ENCODE results near the gene PLA1A.

The PLA1A gene

GRCh38 chr3:119639494-119640350 is 42.0 kb downstream of the PLA1A start:
- DNase-seq, result no peak

GRCh38 chr3:119641416-119641815 is 43.7 kb downstream of the PLA1A start:
- no peak for DNase-seq

- DNase-seq, result no peak
Observed at GRCh38 chr3:119642746-119643473, 45.2 kb downstream of the PLA1A start.

- no peak for DNase-seq
Observed at GRCh38 chr3:119643528-119643927, 45.8 kb downstream of the PLA1A start.

- DNase-seq, result no peak
Observed at GRCh38 chr3:119644481-119644880, 46.8 kb downstream of the PLA1A start.

GRCh38 chr3:119645813-119646212 is 48.1 kb downstream of the PLA1A start:
- no peak for DNase-seq

- DNase-seq, result no peak
Observed at GRCh38 chr3:119647171-119647570, 49.5 kb downstream of the PLA1A start.

GRCh38 chr3:119647843-119648575 is 50.3 kb downstream of the PLA1A start:
- DNase-seq, result no peak

- peak; percentile 46 for DNase-seq
Observed at GRCh38 chr3:119649761-119650160, 52.1 kb downstream of the PLA1A start.

GRCh38 chr3:119652306-119653033 is 54.8 kb downstream of the PLA1A start:
- DNase-seq, result no peak

- DNase-seq, result no peak
Observed at GRCh38 chr3:119653876-119654275, 56.2 kb downstream of the PLA1A start.

GRCh38 chr3:119657887-119658702 is 60.4 kb downstream of the PLA1A start:
- DNase-seq, result no peak

GRCh38 chr3:119658994-119659393 is 61.3 kb downstream of the PLA1A start:
- DNase-seq, result no peak

GRCh38 chr3:119659606-119660291 is 62.1 kb downstream of the PLA1A start:
- DNase-seq, result no peak

- no peak for DNase-seq
Observed at GRCh38 chr3:119660474-119661440, 63.1 kb downstream of the PLA1A start, which contains the start of gene POPDC2. Gene POPDC2 (minus strand): TSS chr3:119660589. CDS start chr3:119660423, 166 bp downstream.

- peak; percentile 40 for DNase-seq
Observed at GRCh38 chr3:119662604-119663373, 65.1 kb downstream of the PLA1A start.

GRCh38 chr3:119663885-119664284 is 66.2 kb downstream of the PLA1A start:
- DNase-seq, result no peak

GRCh38 chr3:119664370-119664769 is 66.7 kb downstream of the PLA1A start:
- no peak for DNase-seq

GRCh38 chr3:119664850-119665379 is 67.2 kb downstream of the PLA1A start:
- no peak for DNase-seq

Data from DMS 273 treated with DMSO at 0.1 percent for 48 hours (cell line).